ENCODE results near the gene ABCC1. TPM values are rescaled to one million over a fixed set of nuclear protein-coding genes. Genes with fewer than 3 reads are reported as not detected.

ABCC1 gene
- total and polyA plus RNA-seq, 2 of the 8 experiments (the other 6 are each of a cell fraction or from before 2014, with no cell fraction given): 42.6 to 66.8 TPM

- Histone ChIP-seq H3K27ac (ENCODE audit: low read depth, low read length) (peak overlapping the region; percentile 84), H2BK5ac (ENCODE audit: low read depth, low read length) (peak overlapping the region; percentile 86; the same call in 1 of the 2 replicates), H3K9ac (replicated peaks in 1 of 4; ENCODE audit: extremely low read depth in 1 of 4, low read depth in 3 of 4, low read length in 3 of 4) (no peak overlapping the region; a peak in 3 of 7 replicates), H3K79me1 (ENCODE audit: low read depth, low read length) (peaks cover 23% of the 10 kb centered on the region), H3K4ac (replicated peaks; ENCODE audit: insufficient read length, low read depth, low read length) (no peak overlapping the region), H2AFZ (ENCODE audit: low read length) (no peak overlapping the region), H3K4me1 (replicated peaks in 1 of 4; ENCODE audit: control insufficient read depth in 3 of 4, insufficient read depth in 4 of 4, low read length in 3 of 4) (peaks cover 6 to 23% (median 16%) of the 10 kb centered on the region in 4 experiments), H2BK12ac (ENCODE audit: low read depth, low read length) (peak overlapping the region; percentile 97; the same call in 1 of the 2 replicates), H3K23ac (ENCODE audit: insufficient read length) (no peak overlapping the region), H3K4me3 (ENCODE audit: extremely low read depth in 1 of 4, insufficient read depth in 2 of 4, low read depth in 3 of 4, low read length in 4 of 4) (peak overlapping the region in 1 of 4 experiments; percentile 40; a peak in 1 of 8 replicates), H4K8ac (ENCODE audit: extremely low read depth, insufficient read depth, low read length) (no peak overlapping the region), H3K27me3 (replicated peaks in 1 of 4; ENCODE audit: control insufficient read depth in 3 of 4, extremely low read depth in 1 of 4, insufficient read depth in 3 of 4, low read length in 3 of 4) (no peaks in the 10 kb centered on the region), H4K5ac (ENCODE audit: insufficient read length, low read depth, low read length) (peak overlapping the region; percentile 7), H4K20me1 (replicated peaks in 1 of 2; ENCODE audit: control insufficient read depth in 1 of 2, insufficient read depth in 2 of 2, low read length in 2 of 2) (peaks cover 0 to 8% of the 10 kb centered on the region in 2 experiments), H4K91ac (replicated peaks; ENCODE audit: insufficient read length, low read length) (no peak overlapping the region), H3K23me2 (ENCODE audit: low read depth, low read length) (peaks cover 5% of the 10 kb centered on the region), H3K14ac (ENCODE audit: insufficient read length) (no peak overlapping the region), H3K79me2 (ENCODE audit: control insufficient read depth in 1 of 2, insufficient read depth in 2 of 2, low read length in 2 of 2) (peaks cover 21 to 77% of the 10 kb centered on the region in 2 experiments), H3K18ac (ENCODE audit: extremely low read depth, low read length) (no peak overlapping the region), H3K36me3 (ENCODE audit: control insufficient read depth in 2 of 4, insufficient read depth in 4 of 4, low read length in 3 of 4) (peaks cover 0 to 9% (median 3%) of the 10 kb centered on the region in 4 experiments; a peak in 2 of 8 replicates), H3K9me3 (ENCODE audit: insufficient read depth in 2 of 2, low read depth in 1 of 2, low read length in 1 of 2) (peaks cover 5 to 6% of the 10 kb centered on the region in 2 experiments; a peak in 2 of 4 replicates), H2BK120ac (replicated peaks; ENCODE audit: low read depth, low read length) (no peak overlapping the region), H3K56ac (replicated peaks; ENCODE audit: insufficient read length, low read depth, low read length) (no peak overlapping the region), H3K4me2 (ENCODE audit: insufficient read depth in 1 of 2, low read depth in 2 of 2, low read length in 2 of 2) (peak overlapping the region; percentile 48 to 66; a peak in 2 of 4 replicates), H2BK20ac (ENCODE audit: low read length) (no peak overlapping the region), H2BK15ac (ENCODE audit: low read length) (no peak overlapping the region), H2AK5ac (ENCODE audit: low read depth, low read length) (no peak overlapping the region; the same call in 1 of the 2 replicates)
- DNase-seq (ENCODE audit: low read depth in 1 of 2, low spot score in 2 of 2): peak; percentile 71 to 94
- ChIA-PET POLR2A (ENCODE audit: partially characterized antibody) (interaction anchor here (0.6 to 2.9 kb wide), 16 partner anchors 10 to 231 kb away, joined by 3 to 19 read pairs (median 3); partner anchors contain the start of genes ABCC1 and CEP20), CTCF (ENCODE audit: partially characterized antibody) (interaction anchor here (0.7 to 1.3 kb wide), 3 partner anchors 14 to 102 kb away, joined by 3 read pairs; no protein-coding TSS in a partner anchor)
- peak; percentile 28 for FAIRE-seq
- 53% methylated on average over 7 of the region's 7 CpGs; no CpG with 5 or more reads in 1 of the 2 experiments for WGBS, 2 experiments (ENCODE audit: extremely low coverage in 1 of 2, insufficient coverage in 1 of 2, insufficient read length in 1 of 2, insufficient replicate concordance in 2 of 2, low coverage in 1 of 2, low lambda C conversion rate in 2 of 2, missing lambda C conversion rate in 1 of 2)
- TF ChIP-seq TAF1 (IDR thresholded peaks at IDR 0.05; ENCODE audit: low read depth, low read length) (no peak; the same call in 1 of the 2 replicates), HDAC6 (IDR thresholded peaks at IDR 0.05; ENCODE audit: low read depth, low read length) (no peak), POU5F1 (IDR thresholded peaks at IDR 0.05; ENCODE audit: low read depth, low read length) (peak; percentile 44; the same call in 1 of the 2 replicates), TEAD4 (IDR thresholded peaks at IDR 0.05; ENCODE audit: low read depth, low read length) (no peak), PHF8 (conservative IDR thresholded peaks at IDR 0.05; ENCODE audit: low read depth, low read length) (no peak), NANOG (IDR thresholded peaks at IDR 0.05; ENCODE audit: insufficient read depth, low read depth, low read length, poor library complexity, severe bottlenecking) (no peak), HDAC2 (IDR thresholded peaks at IDR 0.05; ENCODE audit: borderline replicate concordance in 1 of 2, low read depth in 2 of 2, low read length in 2 of 2) (no peak), GABPA (IDR thresholded peaks at IDR 0.05; ENCODE audit: borderline replicate concordance, insufficient read depth, low read length) (no peak), MAX (IDR thresholded peaks at IDR 0.05) (peak; percentile 80), SP2 (IDR thresholded peaks at IDR 0.05; ENCODE audit: low read length) (no peak), RBBP5 (IDR thresholded peaks at IDR 0.05; ENCODE audit: borderline replicate concordance, low read depth, low read length) (no peak)
Measured at GRCh38 chr16:15970743-15971439, 21.5 kb downstream of the ABCC1 start.
